Measurements from ENCODE around the gene SPIB.

GRCh38 chr19:50444059-50444458, 25.3 kb downstream of the SPIB start:
- TF ChIP-seq POLR2A (IDR thresholded peaks at IDR 0.05) (no peak), CTCF (IDR thresholded peaks at IDR 0.05) (no peak)
